ENCODE data around the gene RFPL3. TPM values are rescaled to one million over a fixed set of nuclear protein-coding genes. Genes with fewer than 3 reads are reported as not detected.
"Not testable (repeated sequence)": the region's sequence is repeated elsewhere in the genome, so short reads cannot be mapped to it uniquely, and the experiment has no call there.

The RFPL3 gene
- total RNA-seq = not detected

DNA sequence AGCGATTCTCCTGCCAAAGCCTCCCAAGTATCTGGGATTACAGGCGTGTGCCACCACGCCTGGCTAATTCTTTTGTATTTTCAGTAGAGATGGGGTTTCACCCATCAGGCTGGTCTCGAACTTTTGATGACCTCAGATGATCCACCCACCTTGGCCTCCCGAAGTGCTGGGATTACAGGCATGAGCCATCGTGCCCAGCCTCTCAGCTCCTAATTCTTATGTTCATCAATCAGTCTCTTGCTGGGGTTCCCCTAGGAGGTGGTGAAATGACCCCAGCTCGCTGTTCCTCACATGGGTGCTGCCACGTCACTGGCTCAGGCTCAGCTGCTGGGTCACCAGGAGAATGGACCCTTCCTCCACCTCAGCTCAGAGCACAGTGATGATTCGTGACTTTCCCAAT is at the start of gene RFPL3:
Gene RFPL3 (plus strand): TSS at position 301 of the 400 bp plus-strand sequence. CDS start 205 bp downstream, outside the sequence.
- not testable (repeated sequence) for FAIRE-seq; DNase-seq (ENCODE audit: low spot score in 2 of 2)

DNA sequence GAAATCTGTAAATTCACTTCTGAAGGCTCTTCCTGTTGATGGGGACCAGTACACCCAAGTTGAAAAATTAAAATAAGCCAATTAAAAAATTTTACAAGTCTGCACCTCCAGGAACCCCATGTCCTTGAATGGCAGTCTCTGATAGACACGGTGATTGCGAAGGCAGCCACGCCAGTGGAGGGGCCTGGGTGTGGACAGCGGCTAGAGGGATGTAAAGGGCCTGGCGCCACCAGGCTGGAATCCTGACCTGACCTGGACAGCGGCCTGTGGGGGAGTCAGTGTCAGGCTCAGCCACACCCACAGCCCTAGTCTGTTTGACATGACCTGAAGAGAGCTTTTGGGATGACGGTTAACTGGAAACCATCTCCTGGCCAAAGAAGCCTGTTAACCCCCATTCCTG is 49.5 kb upstream of the RFPL3 start:
- FAIRE-seq (no peak), DNase-seq (ENCODE audit: low spot score in 2 of 2) (no peak)

DNA sequence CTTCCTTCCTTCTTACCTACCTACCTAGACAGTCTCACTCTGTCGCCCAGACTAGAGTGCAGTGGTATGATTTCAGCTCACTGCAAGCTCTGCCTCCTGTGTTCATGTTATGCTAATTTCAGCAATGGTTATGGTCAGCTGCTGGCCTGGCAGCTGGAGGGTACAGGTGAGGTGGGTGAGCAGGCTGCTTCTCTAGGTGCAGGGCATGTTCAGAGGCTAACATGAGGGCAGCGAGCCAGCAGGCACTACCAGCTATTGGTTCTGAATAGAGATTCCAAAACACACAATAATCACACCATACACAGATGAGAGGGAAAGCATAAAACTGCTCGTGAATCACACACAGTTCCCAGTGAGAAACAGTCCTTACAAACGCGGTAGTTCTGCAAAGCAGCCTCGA is 48.7 kb upstream of the RFPL3 start:
- no peak for FAIRE-seq

DNA sequence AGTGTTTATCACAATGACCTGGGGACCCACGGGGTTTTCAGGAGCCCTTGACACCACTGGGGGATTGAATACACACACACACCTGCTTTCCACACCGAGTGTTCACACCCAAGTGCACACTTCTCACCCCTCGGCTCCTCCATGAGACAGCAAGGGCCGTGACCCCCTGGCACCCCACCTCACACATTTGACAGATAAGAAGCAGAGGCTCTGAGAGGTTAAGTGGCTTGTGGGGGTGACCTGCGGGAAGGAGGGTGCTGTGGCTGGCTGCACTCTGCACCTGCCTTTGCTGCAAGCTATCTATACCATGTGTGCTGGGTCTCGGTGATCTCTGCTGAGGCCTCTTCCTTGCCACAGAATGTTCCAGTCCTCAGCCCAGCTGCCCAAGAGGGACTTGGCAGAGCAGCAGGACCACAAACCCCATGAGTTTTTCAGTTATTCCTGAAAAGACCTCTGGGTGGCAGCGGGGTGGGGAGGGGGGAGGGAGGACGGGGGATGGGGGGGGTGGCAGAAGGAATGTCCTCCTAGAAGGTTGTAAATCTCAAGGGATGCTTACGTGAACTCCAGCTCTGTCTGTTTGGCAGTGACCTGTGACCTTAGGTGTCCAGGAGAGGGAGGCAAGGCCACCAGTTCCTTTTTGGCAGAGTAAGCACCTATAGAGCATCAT is 47.9 kb upstream of the RFPL3 start:
- FAIRE-seq (no peak), DNase-seq (ENCODE audit: low spot score in 2 of 2) (no peak)

More for the DNA sequence above, 48.7 kb upstream of the RFPL3 start:
- DNase-seq (ENCODE audit: low spot score in 2 of 2) = no peak

DNA sequence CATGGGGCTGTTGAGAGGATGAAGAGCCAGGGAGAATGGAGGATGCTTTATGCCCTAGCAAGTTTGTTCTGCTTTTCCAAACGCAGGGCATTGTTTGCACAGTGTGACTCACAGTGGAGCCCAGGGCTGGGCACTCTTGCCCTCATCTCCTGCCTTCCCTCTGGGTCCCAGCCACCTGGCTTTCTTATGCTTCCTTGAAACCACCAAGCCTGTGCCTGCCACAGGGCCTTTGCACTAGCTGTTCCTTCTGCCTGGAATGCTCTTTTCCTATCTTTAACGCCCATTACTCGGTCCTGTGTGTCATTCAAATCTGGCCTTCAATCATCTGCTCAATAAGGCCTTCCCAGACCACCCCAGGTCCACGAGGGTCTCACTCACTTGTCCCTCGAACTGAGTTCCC is 46.9 kb upstream of the RFPL3 start:
- FAIRE-seq = no peak
- no peak for DNase-seq (ENCODE audit: low spot score in 2 of 2)

DNA sequence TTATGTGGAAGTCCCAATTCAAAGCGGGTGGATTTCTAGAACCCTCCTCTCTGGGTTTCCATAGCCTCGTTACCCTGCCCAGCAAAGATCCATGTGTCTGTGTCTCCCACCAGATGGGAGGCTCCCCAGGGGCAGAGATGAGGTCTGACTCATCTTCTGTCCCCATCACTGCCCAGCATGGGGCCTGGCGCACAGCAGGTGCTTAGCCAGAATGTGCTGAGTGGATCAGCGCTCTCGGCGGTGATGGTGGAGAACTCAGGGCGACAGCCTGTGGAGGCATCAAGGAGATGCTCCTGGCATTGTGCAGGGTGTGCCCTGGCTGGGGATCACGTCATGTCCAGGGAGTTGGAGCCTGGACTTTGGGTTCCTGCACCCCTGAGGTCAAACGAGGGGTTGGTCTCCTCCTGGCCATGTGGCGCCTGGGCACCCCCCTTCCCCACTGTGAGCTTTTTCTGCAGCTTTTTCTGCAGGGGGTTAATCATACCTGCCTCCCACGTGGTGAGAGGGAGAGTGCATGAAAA is 46.1 kb upstream of the RFPL3 start:
- no peak for DNase-seq (ENCODE audit: low spot score in 2 of 2)
- no peak for FAIRE-seq

DNA sequence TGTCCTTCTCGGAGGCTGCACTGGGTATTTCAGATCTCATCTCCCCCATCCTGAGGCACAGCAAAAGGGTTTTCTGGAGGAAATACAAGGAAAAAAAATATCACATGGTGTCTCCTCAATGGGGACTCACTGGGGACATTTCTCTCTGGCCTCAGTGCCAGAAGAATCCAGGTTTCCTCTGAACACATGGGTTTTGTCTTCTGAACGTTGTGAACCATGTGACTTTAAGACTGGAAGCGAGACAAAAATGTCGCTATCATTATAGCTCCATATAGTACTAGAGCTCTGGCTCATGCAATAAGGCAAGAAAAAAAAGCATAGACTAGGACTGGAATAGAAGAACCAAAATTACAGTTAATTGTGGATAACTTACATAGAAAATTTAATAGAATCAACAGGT is 44.9 kb upstream of the RFPL3 start:
- FAIRE-seq (no peak), DNase-seq (ENCODE audit: low spot score in 2 of 2) (no peak)

DNA sequence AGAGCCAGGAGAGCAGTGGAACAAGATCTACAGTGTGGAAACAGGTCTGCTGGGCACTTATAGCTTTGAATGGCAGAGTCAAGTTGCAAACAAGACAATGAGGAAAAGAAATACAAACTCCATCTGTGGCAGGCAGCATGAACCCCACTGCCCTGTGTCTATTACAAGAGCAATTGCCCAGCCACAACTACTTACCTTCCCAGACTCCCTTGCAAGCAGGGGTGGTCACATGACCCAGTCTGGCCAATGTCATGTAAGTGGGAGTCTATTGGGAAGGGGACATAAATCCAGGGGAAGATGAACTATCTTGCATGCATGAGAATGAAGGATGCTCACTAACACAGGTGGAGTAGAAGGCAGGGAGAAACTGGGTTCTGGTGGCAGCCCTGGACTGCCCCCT is 44.1 kb upstream of the RFPL3 start:
- DNase-seq (ENCODE audit: low spot score in 2 of 2) (no peak), FAIRE-seq (no peak)

DNA sequence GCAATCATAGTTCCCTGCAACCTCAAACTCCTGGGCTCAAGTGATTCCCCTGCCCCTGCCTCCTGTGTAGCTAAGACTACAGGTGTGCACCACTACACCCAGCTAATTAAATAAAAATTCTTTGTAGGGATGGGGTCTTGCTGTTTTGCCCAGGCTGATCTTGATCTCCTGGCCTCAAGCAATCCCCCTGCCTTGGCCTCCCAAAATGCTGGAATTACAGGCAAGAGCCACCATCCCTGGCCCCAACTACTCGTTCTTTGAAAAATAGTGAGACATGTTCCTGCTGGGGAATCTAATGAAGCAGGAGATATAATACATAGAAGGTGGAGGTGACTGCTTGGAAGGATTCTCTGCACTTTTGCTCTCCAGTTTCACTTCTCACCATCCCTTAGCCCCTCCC is 40.1 kb upstream of the RFPL3 start:
- no peak for DNase-seq (ENCODE audit: low spot score in 2 of 2)
- no peak for FAIRE-seq

DNA sequence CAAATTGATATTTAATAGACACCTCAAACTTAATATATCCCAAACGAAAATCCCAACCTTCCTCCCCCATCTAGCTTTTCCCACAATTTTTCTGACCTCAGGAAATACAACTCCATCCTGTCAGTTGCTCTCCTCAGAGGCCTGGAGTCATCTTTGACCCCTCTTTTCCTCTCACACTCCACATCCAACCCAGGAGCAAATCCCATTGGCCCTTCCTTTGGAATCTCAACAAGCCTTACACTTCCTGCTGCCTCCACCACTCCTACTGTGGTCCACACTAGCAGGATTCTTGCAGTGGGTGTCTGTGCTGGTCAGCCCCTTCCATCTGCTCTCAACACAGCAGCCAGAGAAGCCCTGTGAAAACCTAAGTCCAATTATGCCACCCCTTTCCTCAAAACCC is 39.3 kb upstream of the RFPL3 start:
- no peak for FAIRE-seq

DNA sequence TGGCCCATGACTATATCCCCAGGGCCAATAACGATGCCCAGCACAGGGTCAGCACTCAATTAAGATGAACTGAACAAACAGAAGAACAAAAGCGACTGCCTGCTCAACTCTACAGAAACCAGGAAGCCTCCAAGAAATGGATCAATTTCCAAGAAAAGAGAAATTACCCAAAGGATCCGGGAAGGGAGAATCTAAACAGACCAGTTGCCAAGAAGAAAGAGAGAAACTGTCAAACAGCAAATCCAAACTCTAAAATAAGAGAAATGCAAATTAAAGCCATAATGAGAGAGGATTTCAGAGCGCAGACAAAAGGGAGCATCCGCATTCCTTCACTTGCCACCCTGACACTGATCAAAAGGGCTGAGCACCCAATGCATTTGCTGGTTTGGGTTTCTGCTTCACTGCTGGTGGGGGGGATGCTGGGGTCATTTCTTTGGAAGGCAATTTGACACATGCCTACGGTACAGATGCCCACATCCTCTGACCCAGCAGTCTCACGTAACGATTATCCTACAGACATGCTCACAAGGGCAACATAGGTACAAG is 37.7 kb upstream of the RFPL3 start:
- DNase-seq (ENCODE audit: low spot score in 2 of 2) (no peak), FAIRE-seq (no peak)

More for the DNA sequence above, 39.3 kb upstream of the RFPL3 start:
- DNase-seq (ENCODE audit: low spot score in 2 of 2) = no peak

DNA sequence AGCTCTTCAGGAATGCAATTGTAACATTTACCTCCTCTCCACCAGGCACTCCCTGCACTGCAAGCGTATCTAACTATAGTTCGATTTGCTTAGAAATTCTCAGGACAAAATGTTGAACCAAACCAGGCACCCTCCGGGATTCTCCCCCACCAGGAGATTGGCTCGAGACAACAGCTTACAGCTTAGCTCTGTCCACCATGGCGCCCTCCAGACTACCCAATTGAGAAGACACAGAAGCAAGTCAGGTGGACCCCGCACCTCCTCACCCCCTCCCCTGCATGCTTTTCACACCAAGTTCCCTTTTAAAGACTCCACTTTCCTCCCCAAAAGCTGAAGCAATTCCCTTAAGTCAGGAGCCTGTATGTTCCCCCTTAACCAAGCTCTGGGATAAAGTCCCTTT is 34.7 kb upstream of the RFPL3 start:
- DNase-seq (ENCODE audit: low spot score in 2 of 2) = no peak
- no peak for FAIRE-seq

DNA sequence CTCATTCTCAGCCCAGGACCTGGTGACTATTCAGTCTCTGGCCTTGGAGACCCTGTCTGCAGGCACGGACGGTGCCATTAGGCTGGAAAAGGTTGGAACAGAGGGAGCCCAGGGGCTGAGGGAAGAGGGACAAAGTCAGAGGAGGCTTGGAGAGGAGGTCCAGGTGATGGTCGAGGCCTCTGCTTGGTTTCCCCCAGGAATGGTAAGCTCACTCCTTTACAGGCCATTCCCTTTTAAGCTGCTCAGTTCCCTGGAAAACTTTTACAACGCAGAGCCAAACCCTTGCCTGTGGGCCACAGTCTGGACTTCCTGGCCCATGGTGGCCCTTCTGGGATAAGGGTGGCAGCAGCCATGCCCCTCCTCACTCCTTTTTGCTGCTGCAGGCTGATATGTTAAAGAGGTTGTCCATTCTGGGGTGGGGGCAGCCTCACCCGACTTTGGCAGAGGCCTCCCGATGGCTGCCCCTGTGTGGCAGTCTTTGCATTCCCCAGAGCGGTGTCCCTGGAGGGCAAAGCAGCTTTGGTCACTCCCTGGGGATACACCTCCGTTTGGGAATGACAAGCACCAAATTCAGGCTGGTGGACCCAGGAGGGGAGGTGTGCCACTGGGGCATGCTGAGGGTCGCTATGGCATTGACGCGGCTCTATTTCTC is 34.0 kb upstream of the RFPL3 start:
- FAIRE-seq (no peak), DNase-seq (ENCODE audit: low spot score in 2 of 2) (no peak)

DNA sequence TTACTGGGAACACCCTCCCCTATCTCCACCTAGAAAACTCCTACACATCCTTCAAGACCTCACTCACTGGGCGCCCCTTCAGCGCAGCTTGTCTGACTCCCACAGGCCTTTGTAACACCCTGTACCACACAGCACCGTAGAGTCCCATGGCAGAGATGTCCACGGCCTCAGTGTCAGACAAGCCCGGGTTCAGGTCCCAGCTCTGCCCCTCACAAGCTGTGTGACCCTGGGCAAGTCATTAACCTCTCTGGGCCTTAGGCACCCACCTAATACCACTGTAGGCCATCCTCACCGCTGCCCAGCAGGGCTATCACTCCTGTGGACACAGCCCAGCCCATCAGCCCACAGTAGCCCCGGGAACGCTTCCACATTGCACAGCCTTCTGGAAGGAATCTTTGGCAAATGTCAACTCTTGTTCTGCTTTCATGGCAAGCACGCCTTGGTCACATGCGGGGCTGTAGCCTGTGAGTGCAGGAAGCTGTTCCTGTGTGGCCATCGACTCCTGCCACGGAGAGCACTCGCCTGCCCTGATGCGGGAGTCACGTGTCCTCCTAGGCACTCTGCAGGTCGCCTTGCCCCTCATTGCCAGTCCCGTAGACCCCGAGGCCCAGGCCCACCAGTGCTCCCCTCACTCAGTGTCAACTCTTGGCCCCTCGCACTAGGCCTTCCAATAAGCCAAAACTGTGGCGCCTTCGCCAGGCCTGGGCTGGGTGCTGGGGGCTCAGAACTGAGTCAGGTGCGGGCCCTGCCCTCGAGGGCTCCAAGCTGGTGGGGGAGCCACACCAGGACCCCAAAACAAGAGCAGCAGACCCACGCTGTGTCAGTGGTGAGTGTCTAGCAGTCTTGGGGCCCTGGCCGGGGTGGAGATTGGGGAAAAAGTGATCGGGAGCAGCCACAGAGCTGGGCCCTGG is 32.9 kb upstream of the RFPL3 start:
- FAIRE-seq (no peak), DNase-seq (ENCODE audit: low spot score in 2 of 2) (no peak)

DNA sequence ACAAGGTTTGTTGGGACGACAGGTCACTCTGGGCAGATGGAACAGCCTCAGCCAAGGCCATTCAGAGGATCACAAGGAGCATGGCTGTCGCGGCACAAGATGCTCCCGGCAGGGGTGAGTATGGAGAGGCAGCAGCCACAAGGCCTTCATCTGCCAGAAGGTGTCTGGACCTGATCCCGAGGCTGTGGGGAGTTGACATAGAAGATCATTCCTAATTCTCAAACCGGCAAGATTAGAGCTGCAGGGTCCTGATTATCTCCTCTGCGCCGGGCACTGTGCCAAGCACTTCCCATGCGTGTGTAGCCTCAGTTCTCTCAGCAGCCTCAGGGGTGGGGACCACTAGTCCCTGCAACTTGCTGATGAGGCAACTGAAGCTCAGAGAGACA is 32.3 kb upstream of the RFPL3 start:
- FAIRE-seq (no peak), DNase-seq (ENCODE audit: low spot score in 2 of 2) (no peak)

DNA sequence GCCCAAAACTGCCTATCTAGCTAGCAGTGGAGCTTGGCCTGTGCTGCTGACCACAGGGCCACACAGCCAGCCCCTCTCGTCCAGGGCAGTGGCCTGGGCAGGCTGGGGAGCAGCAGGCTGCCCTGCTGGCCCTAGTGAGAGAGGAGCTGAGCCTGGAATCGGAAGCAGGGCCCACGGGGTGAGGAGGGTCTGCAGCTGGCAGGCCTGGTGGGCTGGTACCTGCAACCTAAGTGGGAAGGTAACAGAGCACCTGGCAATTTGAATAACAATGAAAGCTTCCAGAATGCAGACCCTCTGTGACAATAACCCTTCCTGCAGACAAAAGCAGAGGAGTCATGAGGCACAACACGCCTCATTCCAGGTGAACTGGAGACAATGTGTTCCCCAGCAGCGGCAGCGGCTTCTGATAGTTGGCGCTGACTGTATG is 31.8 kb upstream of the RFPL3 start:
- FAIRE-seq = no peak
- DNase-seq (ENCODE audit: low spot score in 2 of 2) = no peak

DNA sequence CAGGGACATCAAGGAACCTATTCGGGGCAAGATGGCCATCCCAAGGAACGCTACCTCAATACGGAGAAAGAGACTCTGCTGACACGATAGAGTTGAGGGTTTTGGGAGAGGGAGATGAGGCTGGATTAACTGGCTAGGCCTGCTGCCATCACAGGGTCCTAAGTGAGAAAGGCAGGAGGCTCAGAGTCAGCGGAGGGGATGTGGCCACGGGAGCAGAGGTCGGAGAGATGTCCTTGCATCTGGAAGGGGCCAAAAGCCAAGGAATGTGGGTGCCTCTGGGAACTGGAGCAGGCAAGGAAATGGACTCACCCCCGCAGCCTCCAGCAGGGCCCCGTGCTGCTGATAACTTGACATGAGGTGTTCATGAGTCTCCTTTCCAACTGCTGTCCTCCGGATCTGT is 31.0 kb upstream of the RFPL3 start:
- FAIRE-seq (no peak), DNase-seq (ENCODE audit: low spot score in 2 of 2) (no peak)

DNA sequence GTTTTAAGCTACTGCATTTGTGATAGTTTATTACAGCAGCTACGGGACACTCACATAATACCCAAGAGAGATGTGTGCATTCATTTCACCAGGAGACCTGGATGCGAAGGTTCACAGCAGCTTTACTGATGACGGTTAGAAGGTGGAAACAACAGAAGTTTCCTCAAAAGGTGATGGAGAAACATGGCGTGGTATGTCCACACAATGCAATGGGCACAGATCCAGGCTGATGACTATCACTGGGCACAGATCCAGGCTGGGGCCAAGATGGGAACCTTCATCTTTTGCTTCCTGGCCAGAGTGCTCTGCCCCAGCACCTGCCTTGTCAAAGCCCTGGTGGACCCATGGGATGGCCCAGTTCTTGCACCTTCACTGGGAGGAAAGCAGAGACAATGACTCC is 30.6 kb upstream of the RFPL3 start:
- DNase-seq (ENCODE audit: low spot score in 2 of 2) (no peak), FAIRE-seq (no peak)

DNA sequence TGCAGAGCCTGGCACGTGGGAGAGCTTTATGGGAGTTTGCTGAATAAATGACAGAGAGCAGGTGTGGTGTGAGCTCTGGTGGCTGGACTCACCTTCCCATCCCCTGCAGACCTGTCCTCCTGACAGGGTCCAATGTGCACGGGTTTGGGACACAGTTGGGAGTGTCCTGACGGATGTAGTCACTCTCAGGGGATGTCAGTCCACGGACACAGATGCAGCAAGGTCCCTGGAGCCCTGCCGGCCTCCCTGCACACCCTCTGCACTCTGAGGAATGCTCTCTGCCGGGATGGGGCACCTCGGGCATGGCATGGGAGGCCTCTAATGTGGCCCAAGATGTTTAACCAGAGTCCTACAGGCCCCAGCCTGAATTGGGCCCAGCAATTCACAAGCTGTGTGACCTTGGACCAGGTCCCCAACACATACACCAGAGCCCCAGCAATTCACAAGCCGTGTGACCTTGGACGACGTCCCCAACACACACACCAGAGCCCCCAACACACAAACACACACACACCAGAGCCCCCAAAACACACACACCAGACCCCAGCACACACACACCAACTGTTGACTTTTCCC is 30.0 kb upstream of the RFPL3 start:
- FAIRE-seq = no peak

More for the DNA sequence above, 30.0 kb upstream of the RFPL3 start:
- DNase-seq (ENCODE audit: low spot score in 2 of 2) = no peak
